ENCODE measurements around the gene SOX18. TPM values are rescaled to one million over a fixed set of nuclear protein-coding genes. Genes with fewer than 3 reads are reported as not detected.

The SOX18 gene
- total and polyA plus RNA-seq, 2 experiments from 2014 or later: 0.21 TPM; not detected in 1

- Mint-ChIP-seq H3K9me3 (no peaks in the 10 kb centered on the region), H3K27me3 (ENCODE audit: insufficient read depth, low read depth, poor library complexity) (peaks cover 8% of the 10 kb centered on the region), H3K36me3 (ENCODE audit: low read depth) (peaks cover 58% of the 10 kb centered on the region), H3K4me1 (no peaks in the 10 kb centered on the region; the same call in 2 of the 3 replicates), H3K4me3 (no peak overlapping the region), H3K27ac (no peak overlapping the region)
- Histone ChIP-seq H3K79me2 (replicated peaks; ENCODE audit: insufficient read depth) (no peaks in the 10 kb centered on the region), H2AFZ (no peak overlapping the region), H3K4me1 (ENCODE audit: insufficient read depth) (no peaks in the 10 kb centered on the region), H3K4me2 (no peak overlapping the region), H3K27me3 (ENCODE audit: insufficient read depth) (no peaks in the 10 kb centered on the region), H3K27ac (ENCODE audit: low read depth) (no peak overlapping the region), H4K20me1 (replicated peaks; ENCODE audit: insufficient read depth) (no peaks in the 10 kb centered on the region), H3F3A (replicated peaks; ENCODE audit: low read depth) (no peaks in the 10 kb centered on the region), H3K36me3 (ENCODE audit: insufficient read depth) (peaks cover 5% of the 10 kb centered on the region; the same call in 1 of the 2 replicates), H3K9me2 (ENCODE audit: insufficient read depth) (no peaks in the 10 kb centered on the region), H3K4me3 (no peak overlapping the region)
- DNase-seq (ENCODE audit: low spot score): no peak
- ATAC-seq: no peak
- TF ChIP-seq EZH2 (IDR thresholded peaks at IDR 0.05; ENCODE audit: low read depth, unreplicated experiment) (no peak), ZNF331 (CRISPR knock-in tag; IDR thresholded peaks at IDR 0.05; ENCODE audit: low read depth) (no peak), NANOG (IDR thresholded peaks at IDR 0.05; ENCODE audit: borderline replicate concordance) (no peak)
Observed at GRCh38 chr20:64029293-64030117, 19.9 kb downstream of the SOX18 start.

GRCh38 chr20:64027981-64028685 lies 21.3 kb downstream of the SOX18 start:
- H3K4me3 ChIP-seq: no peak overlapping the region
- no peaks in the 10 kb centered on the region for H3K9me2 ChIP-seq (ENCODE audit: insufficient read depth)
- H3F3A ChIP-seq (replicated peaks; ENCODE audit: low read depth): no peaks in the 10 kb centered on the region
- no peak overlapping the region for H3K4me2 ChIP-seq
- no peak for DNase-seq (ENCODE audit: low spot score)
- Mint-ChIP-seq H3K36me3 (ENCODE audit: low read depth) (peaks cover 69% of the 10 kb centered on the region), H3K27me3 (ENCODE audit: insufficient read depth, low read depth, poor library complexity) (peaks cover 8% of the 10 kb centered on the region), H3K4me1 (no peaks in the 10 kb centered on the region; the same call in 2 of the 3 replicates), H3K9me3 (no peaks in the 10 kb centered on the region), H3K4me3 (no peak overlapping the region), H3K27ac (no peak overlapping the region)
- no peak overlapping the region for H2AFZ ChIP-seq
- peaks cover 5% of the 10 kb centered on the region; the same call in 1 of the 2 replicates for H3K36me3 ChIP-seq (ENCODE audit: insufficient read depth)
- no peaks in the 10 kb centered on the region for H3K27me3 ChIP-seq (ENCODE audit: insufficient read depth)
- no peaks in the 10 kb centered on the region for H3K79me2 ChIP-seq (replicated peaks; ENCODE audit: insufficient read depth)
- no peaks in the 10 kb centered on the region for H4K20me1 ChIP-seq (replicated peaks; ENCODE audit: insufficient read depth)
- no peaks in the 10 kb centered on the region for H3K4me1 ChIP-seq (ENCODE audit: insufficient read depth)
- no peak overlapping the region for H3K27ac ChIP-seq (ENCODE audit: low read depth)
- no peak for ATAC-seq
- no peak for TF ChIP-seq NANOG (IDR thresholded peaks at IDR 0.05; ENCODE audit: borderline replicate concordance)
- no peak for TF ChIP-seq JUNB (IDR thresholded peaks at IDR 0.05; ENCODE audit: unreplicated experiment)
- TF ChIP-seq ZNF462 (CRISPR knock-in tag; IDR thresholded peaks at IDR 0.05): no peak
- TF ChIP-seq CREB1 (CRISPR knock-in tag; IDR thresholded peaks at IDR 0.05; ENCODE audit: low read depth): no peak
- no peak for TF ChIP-seq CTCF (conservative IDR thresholded peaks at IDR 0.05; ENCODE audit: low read depth in 2 of 2)
- no peak for TF ChIP-seq EZH2 (IDR thresholded peaks at IDR 0.05; ENCODE audit: low read depth, unreplicated experiment)
- no peak for TF ChIP-seq POLR2AphosphoS5 (IDR thresholded peaks at IDR 0.05; ENCODE audit: low read depth)

Data from GM23338 (cell line).